H9 (cell line): ENCODE data around the gene APCDD1. TPM values are rescaled to one million over a fixed set of nuclear protein-coding genes. Genes with fewer than 3 reads are reported as not detected.

Experiments used
- DNase-seq: peaks from one replicate; pipeline ENCODE4 v3.0.0-alpha.2; 2017
- H2AFZ ChIP-seq: one replicate; pipeline ENCODE4 v1.6.1; 2013; ENCODE audit warnings: mild to moderate bottlenecking, low read length, control low read depth, moderate library complexity
- H2AK5ac ChIP-seq: 2 replicates; pipeline ENCODE4 v1.6.1; 2013; ENCODE audit warnings: low read length, control low read depth, mixed read lengths; ENCODE audit not compliant: insufficient read length
- H2BK120ac ChIP-seq: one replicate; pipeline ENCODE4 v1.6.1; 2013; ENCODE audit warnings: low read depth, mild to moderate bottlenecking, low read length, control low read depth, inconsistent platforms; ENCODE audit not compliant: poor library complexity, severe bottlenecking
- H2BK12ac ChIP-seq: 2 replicates; pipeline ENCODE4 v1.6.1; 2013; ENCODE audit warnings: low read length, control low read depth, mixed read lengths, low read depth; ENCODE audit not compliant: insufficient read length
- H2BK15ac ChIP-seq: 2 replicates; pipeline ENCODE4 v1.6.1; 2013; ENCODE audit warnings: low read depth, low read length, control low read depth
- H2BK20ac ChIP-seq: one replicate; pipeline ENCODE4 v1.6.1; 2013; ENCODE audit warnings: low read depth, mild to moderate bottlenecking, low read length, control low read depth, inconsistent platforms; ENCODE audit not compliant: poor library complexity, severe bottlenecking
- H2BK5ac ChIP-seq: 2 replicates; pipeline ENCODE4 v1.6.1; 2013; ENCODE audit warnings: low read length, control low read depth, mixed read lengths; ENCODE audit not compliant: insufficient read length
- H3K14ac ChIP-seq: 2 replicates; pipeline ENCODE4 v1.6.1; 2013; ENCODE audit warnings: low read length, control low read depth; ENCODE audit not compliant: insufficient read depth
- H3K18ac ChIP-seq: 2 replicates; pipeline ENCODE4 v1.6.1; 2013; ENCODE audit warnings: low read depth, mild to moderate bottlenecking, mixed read lengths, low read length, control low read depth; ENCODE audit not compliant: insufficient read length
- H3K23ac ChIP-seq: 2 replicates; pipeline ENCODE4 v1.6.1; 2013; ENCODE audit warnings: low read length, control low read depth, mixed read lengths, low read depth; ENCODE audit not compliant: insufficient read length
- H3K23me2 ChIP-seq: 2 replicates; pipeline ENCODE4 v1.6.1; 2013; ENCODE audit warnings: low read depth, mild to moderate bottlenecking, mixed read lengths, low read length, control low read depth; ENCODE audit not compliant: insufficient read length, poor library complexity, severe bottlenecking
- H3K27ac ChIP-seq: 2 replicates; pipeline ENCODE4 v1.5.1; 2013; ENCODE audit warnings: low read length, control low read depth, mixed read lengths, low read depth; ENCODE audit not compliant: insufficient read length
- H3K27me3 ChIP-seq: 2 replicates; pipeline ENCODE4 v1.6.1; 2013; ENCODE audit warnings: low read length, control low read depth, inconsistent platforms; ENCODE audit not compliant: insufficient read depth
- H3K4ac ChIP-seq: 2 replicates; pipeline ENCODE4 v1.6.1; 2013; ENCODE audit warnings: low read depth, mild to moderate bottlenecking, control low read depth, inconsistent platforms, low read length, moderate library complexity
- H3K4me1 ChIP-seq: 2 replicates; pipeline ENCODE4 v1.6.1; 2013; ENCODE audit warnings: low read length, control low read depth, inconsistent platforms; ENCODE audit not compliant: insufficient read depth
- H3K4me2 ChIP-seq: 2 replicates; pipeline ENCODE4 v1.6.1; 2013; ENCODE audit warnings: low read length, control low read depth, mixed read lengths; ENCODE audit not compliant: insufficient read length, insufficient read depth
- H3K56ac ChIP-seq: 2 replicates; pipeline ENCODE4 v1.6.1; 2013; ENCODE audit warnings: low read depth, mild to moderate bottlenecking, mixed read lengths, low read length, control low read depth; ENCODE audit not compliant: insufficient read length
- H3K79me1 ChIP-seq: 2 replicates; pipeline ENCODE4 v1.6.1; 2013; ENCODE audit warnings: low read depth, mild to moderate bottlenecking, moderate library complexity, low read length, control low read depth, inconsistent platforms; ENCODE audit not compliant: insufficient read depth, poor library complexity, severe bottlenecking
- H3K79me2 ChIP-seq: 2 replicates; pipeline ENCODE4 v1.6.1; 2013; ENCODE audit warnings: low read length, control low read depth, inconsistent platforms; ENCODE audit not compliant: insufficient read depth
- H3K9ac ChIP-seq: 2 replicates; pipeline ENCODE4 v1.6.1; 2013; ENCODE audit warnings: low read length, control low read depth, mixed read lengths; ENCODE audit not compliant: insufficient read length; ENCODE audit errors: extremely low read depth
- H3K9me3 ChIP-seq: one replicate; pipeline ENCODE4 v1.6.1; 2013; ENCODE audit warnings: low read depth, low read length, inconsistent platforms; ENCODE audit not compliant: control insufficient read depth
- H3T11ph ChIP-seq: one replicate; pipeline ENCODE4 v1.6.1; 2013; ENCODE audit warnings: mild to moderate bottlenecking, low read length, control low read depth, inconsistent platforms
- H4K20me1 ChIP-seq: one replicate; pipeline ENCODE4 v1.6.1; 2013; ENCODE audit not compliant: control insufficient read depth, insufficient read length, insufficient read depth
- H4K5ac ChIP-seq: 2 replicates; pipeline ENCODE4 v1.6.1; 2013; ENCODE audit warnings: low read depth, mild to moderate bottlenecking, mixed read lengths, low read length, control low read depth; ENCODE audit not compliant: insufficient read length
- H4K8ac ChIP-seq: replicated peaks from 2 replicates; pipeline ENCODE4 v1.6.1; 2013; ENCODE audit warnings: low read length, control low read depth, mixed read lengths, low read depth; ENCODE audit not compliant: insufficient read length
- H4K91ac ChIP-seq: 2 replicates; pipeline ENCODE4 v1.6.1; 2013; ENCODE audit warnings: low read depth, mild to moderate bottlenecking, moderate library complexity, mixed read lengths, low read length, control low read depth; ENCODE audit not compliant: insufficient read length
- H3K27ac Mint-ChIP-seq, 3 experiments: 2 replicates in 2 of 3; 3 replicates in 1 of 3; pipeline ENCODE4 v1.8.0; 2020 to 2021; ENCODE audit warnings: mixed read lengths in 3 of 3, mild to moderate bottlenecking in 1 of 3, moderate library complexity in 1 of 3
- H3K27me3 Mint-ChIP-seq: 2 replicates; pipeline ENCODE4 v1.8.0; 2021; ENCODE audit warnings: low read depth, mild to moderate bottlenecking, moderate library complexity, mixed read lengths
- H3K36me3 Mint-ChIP-seq, 3 experiments: 2 replicates in 2 of 3; 3 replicates in 1 of 3; pipeline ENCODE4 v1.8.0; 2020 to 2021; ENCODE audit warnings: low read depth in 3 of 3, mixed read lengths in 3 of 3; ENCODE audit not compliant: insufficient read depth in 1 of 3
- H3K4me1 Mint-ChIP-seq, 2 experiments: 2 replicates each; pipeline ENCODE4 v1.8.0; 2020; ENCODE audit warnings: mixed read lengths in 2 of 2
- H3K4me3 Mint-ChIP-seq, 2 experiments: 2 replicates in 1 of 2; 3 replicates in 1 of 2; pipeline ENCODE4 v1.8.0; 2020 to 2021; ENCODE audit warnings: mild to moderate bottlenecking in 2 of 2, mixed read lengths in 2 of 2, moderate library complexity in 1 of 2
- H3K9me3 Mint-ChIP-seq, 2 experiments: 2 replicates in 1 of 2; 3 replicates in 1 of 2; pipeline ENCODE4 v1.8.0; 2020; ENCODE audit warnings: mild to moderate bottlenecking in 2 of 2, mixed read lengths in 2 of 2, moderate library complexity in 1 of 2
- WGBS: extraction: QIAGEN DNeasy Blood & Tissue Kit; methylation state at CpG from one replicate; pipeline ENCODE4 v1.1.7; 2013; ENCODE audit warnings: missing lambda C conversion rate, low lambda C conversion rate, mixed read lengths; ENCODE audit not compliant: insufficient read length; ENCODE audit errors: extremely low coverage; 5-methylcytosine and 5-hydroxymethylcytosine counted together
- total RNA-seq: library from RNA; stranded (reverse); gene quantifications from 2 replicates; pipeline ENCODE4 v1.2.1, GENCODE V29; 2021
- TF ChIP-seq, protein P1 (sequence below): fragments of 200-600 bp; sonication (generic); conservative IDR thresholded peaks from 3 replicates; pipeline ENCODE4 v1.8.0; 2021; ENCODE audit warnings: antibody characterized with exemption, mild to moderate bottlenecking

Gene APCDD1
- total RNA-seq, 1 experiment from 2014 or later = 1.8 TPM

- H4K20me1 ChIP-seq = no peaks in the 10 kb centered on the region
- Mint-ChIP-seq H3K4me1 (no peaks in the 10 kb centered on the region), H3K9me3 (no peaks in the 10 kb centered on the region; a peak in 1 of 5 replicates), H3K36me3 (no peaks in the 10 kb centered on the region; a peak in 1 of 7 replicates), H3K4me3 (no peak overlapping the region), H3K27me3 (no peaks in the 10 kb centered on the region; the same call in 1 of the 2 replicates), H3K27ac (no peak overlapping the region)
- no peaks in the 10 kb centered on the region for H3K79me1 ChIP-seq
- no peak overlapping the region for H3K4me2 ChIP-seq
- no peak overlapping the region for H2BK5ac ChIP-seq
- no peaks in the 10 kb centered on the region for H3K4me1 ChIP-seq
- no peak overlapping the region for H3K4ac ChIP-seq
- H4K91ac ChIP-seq = no peak overlapping the region
- no peaks in the 10 kb centered on the region for H3K9me3 ChIP-seq
- no peak overlapping the region for H3K56ac ChIP-seq
- no peaks in the 10 kb centered on the region for H3K79me2 ChIP-seq
- H3K23me2 ChIP-seq = no peaks in the 10 kb centered on the region
- H2BK15ac ChIP-seq = no peak overlapping the region
- no peak overlapping the region for H2AK5ac ChIP-seq
- DNase-seq = no peak
- H4K5ac ChIP-seq = no peak overlapping the region
- no peak overlapping the region for H3K23ac ChIP-seq
- H3K18ac ChIP-seq = no peak overlapping the region
- no peak overlapping the region for H2BK120ac ChIP-seq
- no peak overlapping the region for H3K14ac ChIP-seq
- H2BK20ac ChIP-seq = no peak overlapping the region
- H2BK12ac ChIP-seq = no peak overlapping the region
- no peak overlapping the region for H2AFZ ChIP-seq
- no peak overlapping the region for H4K8ac ChIP-seq
- TF ChIP-seq, protein P1, sequence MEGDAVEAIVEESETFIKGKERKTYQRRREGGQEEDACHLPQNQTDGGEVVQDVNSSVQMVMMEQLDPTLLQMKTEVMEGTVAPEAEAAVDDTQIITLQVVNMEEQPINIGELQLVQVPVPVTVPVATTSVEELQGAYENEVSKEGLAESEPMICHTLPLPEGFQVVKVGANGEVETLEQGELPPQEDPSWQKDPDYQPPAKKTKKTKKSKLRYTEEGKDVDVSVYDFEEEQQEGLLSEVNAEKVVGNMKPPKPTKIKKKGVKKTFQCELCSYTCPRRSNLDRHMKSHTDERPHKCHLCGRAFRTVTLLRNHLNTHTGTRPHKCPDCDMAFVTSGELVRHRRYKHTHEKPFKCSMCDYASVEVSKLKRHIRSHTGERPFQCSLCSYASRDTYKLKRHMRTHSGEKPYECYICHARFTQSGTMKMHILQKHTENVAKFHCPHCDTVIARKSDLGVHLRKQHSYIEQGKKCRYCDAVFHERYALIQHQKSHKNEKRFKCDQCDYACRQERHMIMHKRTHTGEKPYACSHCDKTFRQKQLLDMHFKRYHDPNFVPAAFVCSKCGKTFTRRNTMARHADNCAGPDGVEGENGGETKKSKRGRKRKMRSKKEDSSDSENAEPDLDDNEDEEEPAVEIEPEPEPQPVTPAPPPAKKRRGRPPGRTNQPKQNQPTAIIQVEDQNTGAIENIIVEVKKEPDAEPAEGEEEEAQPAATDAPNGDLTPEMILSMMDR = no peak
- no peak overlapping the region for H3K9ac ChIP-seq
- WGBS = no CpG with 5 or more reads among the region's 2 CpGs
- no peaks in the 10 kb centered on the region for H3K27me3 ChIP-seq
- H3K27ac ChIP-seq = no peak overlapping the region
- no peak overlapping the region for H3T11ph ChIP-seq
Observed at GRCh38 chr18:10495936-10496335, 41.5 kb downstream of the APCDD1 start.
